ENCODE results near the gene OR2J3.
"Not testable (repeated sequence)": the region's sequence is repeated elsewhere in the genome, so short reads cannot be mapped to it uniquely, and the experiment has no call there.

DNA sequence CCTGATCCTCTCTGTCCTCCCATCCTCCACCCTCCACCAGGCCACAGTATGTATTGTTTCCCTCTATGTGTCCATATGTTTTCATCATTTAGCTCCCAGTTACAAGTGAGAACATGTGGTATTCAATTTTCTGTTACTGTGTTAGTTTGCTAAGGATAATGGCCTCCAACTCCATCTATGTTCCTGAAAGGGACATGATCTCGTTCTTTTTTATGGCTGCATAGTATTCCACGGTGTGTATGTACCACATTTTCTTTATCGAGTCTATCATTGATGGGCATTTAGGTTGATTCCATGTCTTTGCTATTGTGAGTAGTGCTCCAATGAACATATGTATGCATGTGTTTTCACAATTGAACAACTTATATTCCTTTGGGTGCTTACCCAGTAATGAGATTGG, 41.6 kb downstream of the OR2J3 start:
- TF ChIP-seq, protein P1, sequence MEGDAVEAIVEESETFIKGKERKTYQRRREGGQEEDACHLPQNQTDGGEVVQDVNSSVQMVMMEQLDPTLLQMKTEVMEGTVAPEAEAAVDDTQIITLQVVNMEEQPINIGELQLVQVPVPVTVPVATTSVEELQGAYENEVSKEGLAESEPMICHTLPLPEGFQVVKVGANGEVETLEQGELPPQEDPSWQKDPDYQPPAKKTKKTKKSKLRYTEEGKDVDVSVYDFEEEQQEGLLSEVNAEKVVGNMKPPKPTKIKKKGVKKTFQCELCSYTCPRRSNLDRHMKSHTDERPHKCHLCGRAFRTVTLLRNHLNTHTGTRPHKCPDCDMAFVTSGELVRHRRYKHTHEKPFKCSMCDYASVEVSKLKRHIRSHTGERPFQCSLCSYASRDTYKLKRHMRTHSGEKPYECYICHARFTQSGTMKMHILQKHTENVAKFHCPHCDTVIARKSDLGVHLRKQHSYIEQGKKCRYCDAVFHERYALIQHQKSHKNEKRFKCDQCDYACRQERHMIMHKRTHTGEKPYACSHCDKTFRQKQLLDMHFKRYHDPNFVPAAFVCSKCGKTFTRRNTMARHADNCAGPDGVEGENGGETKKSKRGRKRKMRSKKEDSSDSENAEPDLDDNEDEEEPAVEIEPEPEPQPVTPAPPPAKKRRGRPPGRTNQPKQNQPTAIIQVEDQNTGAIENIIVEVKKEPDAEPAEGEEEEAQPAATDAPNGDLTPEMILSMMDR (IDR thresholded peaks at IDR 0.05): not testable (repeated sequence)
- not testable (repeated sequence) for TF ChIP-seq POLR2A (IDR thresholded peaks at IDR 0.05)

Measured in thyroid gland (tissue), 4 donors.